ENCODE measurements around the gene NAE1.
A peak's percentile ranks its signal among the peaks of the same experiment; 100 is the strongest.

NAE1 gene

DNA sequence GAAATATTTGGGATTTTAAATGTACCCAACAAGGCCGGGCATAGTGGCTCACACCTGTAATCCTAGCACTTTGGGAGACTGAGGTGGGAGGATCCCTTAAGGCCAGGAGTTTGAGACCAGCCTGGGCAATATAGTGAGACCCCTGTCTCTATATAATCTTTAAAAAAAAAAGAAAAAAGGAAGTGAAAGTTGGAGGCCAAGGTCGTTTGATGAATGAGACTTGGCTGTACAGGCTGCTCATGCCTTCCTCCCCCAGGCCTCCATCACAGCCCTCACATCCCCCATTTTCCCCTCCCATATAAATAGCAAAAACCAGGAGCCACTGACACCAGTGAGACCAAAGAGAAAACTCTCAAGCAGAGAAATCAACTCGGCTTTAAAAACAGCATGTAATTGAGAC is 10.1 kb upstream of the NAE1 start:
- H3K4me3 ChIP-seq (ENCODE audit: control insufficient read depth, low read depth, low read length): no peak overlapping the region
- no peak for DNase-seq (ENCODE audit: low read depth)
- TF ChIP-seq, protein P1, sequence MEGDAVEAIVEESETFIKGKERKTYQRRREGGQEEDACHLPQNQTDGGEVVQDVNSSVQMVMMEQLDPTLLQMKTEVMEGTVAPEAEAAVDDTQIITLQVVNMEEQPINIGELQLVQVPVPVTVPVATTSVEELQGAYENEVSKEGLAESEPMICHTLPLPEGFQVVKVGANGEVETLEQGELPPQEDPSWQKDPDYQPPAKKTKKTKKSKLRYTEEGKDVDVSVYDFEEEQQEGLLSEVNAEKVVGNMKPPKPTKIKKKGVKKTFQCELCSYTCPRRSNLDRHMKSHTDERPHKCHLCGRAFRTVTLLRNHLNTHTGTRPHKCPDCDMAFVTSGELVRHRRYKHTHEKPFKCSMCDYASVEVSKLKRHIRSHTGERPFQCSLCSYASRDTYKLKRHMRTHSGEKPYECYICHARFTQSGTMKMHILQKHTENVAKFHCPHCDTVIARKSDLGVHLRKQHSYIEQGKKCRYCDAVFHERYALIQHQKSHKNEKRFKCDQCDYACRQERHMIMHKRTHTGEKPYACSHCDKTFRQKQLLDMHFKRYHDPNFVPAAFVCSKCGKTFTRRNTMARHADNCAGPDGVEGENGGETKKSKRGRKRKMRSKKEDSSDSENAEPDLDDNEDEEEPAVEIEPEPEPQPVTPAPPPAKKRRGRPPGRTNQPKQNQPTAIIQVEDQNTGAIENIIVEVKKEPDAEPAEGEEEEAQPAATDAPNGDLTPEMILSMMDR (IDR thresholded peaks at IDR 0.05; ENCODE audit: control insufficient read depth, insufficient read depth, low read depth, low read length, missing control alignments): no peak

DNA sequence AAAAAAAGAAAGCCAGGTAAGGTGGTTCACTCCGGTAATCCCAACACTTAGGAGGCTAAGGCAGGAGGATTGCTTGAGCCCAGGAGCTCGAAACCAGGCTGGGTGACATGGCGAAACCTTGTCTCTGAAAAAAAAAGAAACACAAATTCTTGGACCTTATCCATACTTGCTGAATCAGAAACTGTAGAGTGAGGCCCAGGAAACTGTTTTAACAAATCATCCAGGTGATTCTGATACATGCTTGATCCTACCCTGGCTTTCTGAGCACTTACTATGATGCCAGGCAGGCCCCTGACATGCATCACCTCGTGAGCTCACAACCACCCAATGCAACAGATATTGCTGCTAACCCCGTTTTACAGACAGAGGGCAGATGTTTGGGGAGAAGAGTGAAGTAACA is 4.0 kb upstream of the NAE1 start:
- no peak for DNase-seq (ENCODE audit: low read depth)

DNA sequence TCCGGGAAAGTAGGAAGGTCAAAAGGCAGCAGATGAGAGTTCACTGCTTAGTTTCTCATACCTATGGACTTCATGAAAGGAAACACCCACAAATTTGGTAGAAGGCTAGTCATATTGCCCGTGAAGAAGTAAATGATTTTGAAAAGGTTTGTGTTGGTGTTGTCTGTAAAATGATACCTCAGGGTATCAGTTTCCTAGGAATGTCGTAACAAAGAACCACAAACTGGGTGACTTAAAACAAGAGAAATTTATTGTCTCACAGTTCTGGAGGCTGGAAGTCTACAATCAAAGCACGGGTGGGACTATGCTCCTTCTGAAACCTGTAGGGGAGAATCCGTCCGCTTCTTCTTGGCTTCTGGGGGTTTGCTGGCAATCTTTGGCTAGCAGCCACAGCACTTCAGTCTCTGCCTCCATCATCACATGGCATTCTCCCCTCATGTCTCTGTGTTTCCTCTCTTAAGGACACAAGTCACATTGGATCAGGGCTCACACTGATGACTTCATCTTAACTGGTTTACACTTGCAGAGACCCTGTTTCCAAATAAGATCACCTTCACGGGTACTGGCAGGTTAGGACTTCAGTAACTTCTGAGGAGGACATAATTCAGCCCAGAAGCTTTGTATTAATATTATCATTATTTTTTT is 2.0 kb upstream of the NAE1 start:
- H3K4me3 ChIP-seq (ENCODE audit: control insufficient read depth, low read depth, low read length): no peak overlapping the region
- TF ChIP-seq, protein P1 (IDR thresholded peaks at IDR 0.05; ENCODE audit: control insufficient read depth, insufficient read depth, low read depth, low read length, missing control alignments): no peak
- peak; percentile 37 for DNase-seq (ENCODE audit: low read depth)

More for the DNA sequence above, 4.0 kb upstream of the NAE1 start:
- TF ChIP-seq, protein P1 (IDR thresholded peaks at IDR 0.05; ENCODE audit: control insufficient read depth, insufficient read depth, low read depth, low read length, missing control alignments): no peak
- no peak overlapping the region for H3K4me3 ChIP-seq (ENCODE audit: control insufficient read depth, low read depth, low read length)

DNA sequence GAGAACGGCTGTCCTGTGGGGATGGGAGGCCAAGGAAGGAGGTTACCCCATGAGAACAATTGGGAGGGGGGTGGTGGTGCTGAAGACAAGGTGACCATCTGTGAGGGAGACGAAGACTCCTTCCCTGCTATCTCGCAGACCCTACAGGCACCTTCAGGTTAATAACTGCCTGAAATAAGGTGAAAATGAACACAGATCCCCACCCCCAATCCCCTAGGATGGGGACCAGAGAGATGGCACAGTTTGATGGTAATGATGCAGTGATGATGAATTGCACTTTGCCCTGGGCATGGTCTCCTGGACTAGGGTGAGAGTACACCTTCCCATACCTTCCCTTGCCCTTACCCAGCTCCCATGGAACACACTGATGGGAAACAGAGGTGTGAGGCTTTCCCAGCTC is 1.4 kb upstream of the NAE1 start:
- no peak overlapping the region for H3K4me3 ChIP-seq (ENCODE audit: control insufficient read depth, low read depth, low read length)
- DNase-seq (ENCODE audit: low read depth): no peak
- TF ChIP-seq, protein P1 (IDR thresholded peaks at IDR 0.05; ENCODE audit: control insufficient read depth, insufficient read depth, low read depth, low read length, missing control alignments): no peak

DNA sequence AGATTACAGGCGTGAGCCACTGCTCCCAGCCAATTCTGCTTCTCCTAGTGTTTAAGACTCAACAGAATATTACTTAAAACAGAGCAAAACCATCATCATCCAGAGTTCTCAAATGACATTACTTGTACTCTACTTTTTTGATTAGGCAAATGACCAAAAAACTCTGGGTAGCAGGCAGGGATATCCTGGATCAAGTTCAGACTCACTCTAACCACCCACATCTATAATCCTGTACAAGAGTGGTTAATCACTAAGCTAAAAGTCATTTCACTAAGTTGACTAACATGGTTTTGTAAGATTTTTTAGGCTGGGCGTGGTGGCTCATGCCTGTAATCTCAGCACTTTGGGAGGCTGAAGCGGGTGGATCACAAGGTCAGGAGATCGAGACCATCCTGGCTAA is 6.8 kb downstream of the NAE1 start:
- TF ChIP-seq, protein P1 (IDR thresholded peaks at IDR 0.05; ENCODE audit: control insufficient read depth, insufficient read depth, low read depth, low read length, missing control alignments): no peak
- H3K4me3 ChIP-seq (ENCODE audit: control insufficient read depth, low read depth, low read length): no peak overlapping the region
- peak; percentile 4 for DNase-seq (ENCODE audit: low read depth)

DNA sequence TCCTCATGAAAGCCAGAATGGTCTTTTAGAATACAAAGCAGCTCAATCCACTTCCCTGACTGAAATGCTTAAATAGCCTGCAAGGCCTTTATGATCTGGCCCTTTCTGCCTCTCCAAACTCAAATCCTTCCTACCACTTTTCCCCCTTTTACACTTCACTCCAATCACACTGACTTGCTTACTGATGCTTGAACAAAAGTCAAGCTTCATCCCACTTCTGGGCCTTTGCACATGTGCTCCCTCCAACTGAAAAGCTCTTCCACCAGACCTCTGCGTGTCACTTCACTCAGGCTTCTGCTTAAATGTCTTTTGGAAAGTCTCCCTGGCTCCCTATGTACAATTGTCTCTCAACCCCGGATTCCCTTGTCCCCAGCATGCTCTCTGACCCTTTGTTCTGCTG is 16.0 kb downstream of the NAE1 start:
- TF ChIP-seq, protein P1 (IDR thresholded peaks at IDR 0.05; ENCODE audit: control insufficient read depth, insufficient read depth, low read depth, low read length, missing control alignments): no peak
- DNase-seq (ENCODE audit: low read depth): no peak
- H3K4me3 ChIP-seq (ENCODE audit: control insufficient read depth, low read depth, low read length): no peak overlapping the region

Measured in AG09309 (cell line).